Small intestine (tissue), 7 donors: Measurements from ENCODE around the gene LAIR1. TPM values are rescaled to one million over a fixed set of nuclear protein-coding genes. Genes with fewer than 3 reads are reported as not detected.

Experiments
- DNase-seq, 2 donors: peaks; one replicate each; pipeline versions ENCODE4 v3.0.0 to v3.0.0-alpha.2; 2013
- FAIRE-seq: peaks from 2 replicates; lab custom pipeline; 2012; peaks lifted over from hg19 to GRCh38; lab: Jason Lieb, UNC
- H3K27ac ChIP-seq, 3 donors: one replicate each; pipeline ENCODE4 v1.5.1; 2013; ENCODE audit warnings: low read length in 2 of 3, mild to moderate bottlenecking in 2 of 3, control low read depth in 1 of 3, inconsistent platforms in 1 of 3, low read depth in 1 of 3, moderate library complexity in 1 of 3
- H3K27me3 ChIP-seq, 3 donors: one replicate each; pipeline ENCODE4 v1.6.1; 2013; ENCODE audit warnings: low read length in 3 of 3, inconsistent platforms in 1 of 3; ENCODE audit not compliant: control insufficient read depth in 3 of 3, insufficient read depth in 3 of 3
- H3K36me3 ChIP-seq, 3 donors: one replicate each; pipeline ENCODE4 v1.6.1; 2013; ENCODE audit warnings: low read length in 3 of 3, inconsistent platforms in 1 of 3, low read depth in 1 of 3, mild to moderate bottlenecking in 1 of 3, moderate library complexity in 1 of 3; ENCODE audit not compliant: control insufficient read depth in 3 of 3, insufficient read depth in 2 of 3
- H3K4me1 ChIP-seq, 3 donors: one replicate each; pipeline ENCODE4 v1.6.1; 2013; ENCODE audit warnings: low read length in 2 of 3, inconsistent platforms in 1 of 3, low read depth in 1 of 3, mild to moderate bottlenecking in 1 of 3, moderate library complexity in 1 of 3; ENCODE audit not compliant: control insufficient read depth in 3 of 3, insufficient read depth in 2 of 3
- H3K4me3 ChIP-seq, 3 donors: one replicate each; pipeline ENCODE4 v1.5.1; 2013; ENCODE audit warnings: low read length in 3 of 3, control low read depth in 1 of 3, inconsistent platforms in 1 of 3, low read depth in 1 of 3, mild to moderate bottlenecking in 1 of 3, moderate library complexity in 1 of 3
- H3K9me3 ChIP-seq, 2 donors: one replicate each; pipeline ENCODE4 v1.6.1; 2013; ENCODE audit warnings: low read depth in 1 of 2, low read length in 1 of 2; ENCODE audit not compliant: control insufficient read depth in 2 of 2, insufficient read depth in 1 of 2
- WGBS, 3 donors: extraction: QIAGEN DNeasy Blood & Tissue Kit; methylation state at CpG; one replicate each; pipeline ENCODE4 v1.1.7; 2013; 5-methylcytosine and 5-hydroxymethylcytosine counted together
- polyA plus RNA-seq, 4 donors: library from polyadenylated mRNA; stranded (reverse) in 3 of 4; unstranded in 1 of 4; fragments of 200-250 nt in 3 of 4; fragments of 120-200 nt in 1 of 4; gene quantifications; one replicate each; pipeline versions ENCODE4 v1.2.1 to v1.2.3, GENCODE V29; 2013
- donor health status: healthy with polysubstance abuse.
- donor health status: control.
- donor health status: control.
- donor health status: Bipolar disorder and iron deficiency.
- donor health status: healthy.

Gene LAIR1
- polyA plus RNA-seq, 4 donors, result 2.2 to 10.9 (median 8.9) TPM

GRCh38 chr19:54345938-54346386, 18.8 kb downstream of the LAIR1 start:
- peaks cover 0 to 3% (median 3%) of the 10 kb centered on the region in 3 donors for H3K27me3 ChIP-seq
- H3K9me3 ChIP-seq, result no peaks in the 10 kb centered on the region
- FAIRE-seq (no peak), DNase-seq (no peak)
- H3K36me3 ChIP-seq, result no peaks in the 10 kb centered on the region
- H3K4me3 ChIP-seq, result no peak overlapping the region
- H3K27ac ChIP-seq, result no peak overlapping the region
- 67 to 70% (median 68%) methylated on average over 6 of the region's 6 CpGs for WGBS, 3 donors
- no peaks in the 10 kb centered on the region for H3K4me1 ChIP-seq

DNA sequence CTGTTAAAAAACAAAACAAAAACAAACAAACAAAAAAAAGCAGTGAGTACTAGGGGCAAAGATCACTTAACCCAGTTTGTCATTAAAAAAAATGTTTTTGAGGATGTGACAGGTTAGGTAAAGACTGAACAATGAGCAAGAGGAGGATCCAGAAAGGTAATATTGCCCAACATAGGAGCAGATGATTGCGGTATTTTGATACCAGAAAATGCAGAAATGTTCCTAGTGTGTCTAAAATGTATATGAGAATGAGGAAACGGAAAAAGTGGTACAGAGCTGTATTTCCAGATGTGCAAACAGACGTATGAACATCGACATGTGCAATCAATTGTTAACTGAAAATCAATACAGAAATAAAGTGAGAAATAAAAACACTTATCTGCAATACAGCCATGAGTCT, 20.9 kb downstream of the LAIR1 start:
- Histone ChIP-seq H3K27me3 (peaks cover 0 to 3% (median 3%) of the 10 kb centered on the region in 3 donors), H3K4me3 (no peak overlapping the region), H3K27ac (no peak overlapping the region), H3K9me3 (no peaks in the 10 kb centered on the region), H3K4me1 (no peaks in the 10 kb centered on the region), H3K36me3 (no peaks in the 10 kb centered on the region)
- WGBS, 3 donors, result 52 to 67% (median 65%) methylated on average over 4 of the region's 4 CpGs
- no peak for FAIRE-seq
- no peak for DNase-seq

DNA sequence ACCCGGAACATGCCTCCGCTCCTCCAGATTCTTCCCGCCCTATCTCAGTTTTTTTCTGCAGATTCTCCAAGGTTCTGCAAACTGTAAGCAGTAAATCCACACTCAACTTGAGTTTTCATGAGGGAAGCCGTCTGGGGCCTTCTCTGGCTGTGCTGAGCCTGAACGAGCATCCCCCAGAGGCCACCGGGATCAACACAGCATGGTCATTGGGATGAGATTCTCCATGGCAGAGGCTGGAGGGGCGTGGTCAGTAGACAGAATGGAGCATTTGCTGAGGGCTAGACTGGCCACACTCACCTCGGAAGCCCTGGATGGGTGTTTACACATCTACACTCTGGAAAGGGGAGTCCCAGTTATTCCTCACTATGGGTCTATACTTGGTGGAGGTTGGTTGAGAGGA, 23.4 kb downstream of the LAIR1 start:
- Histone ChIP-seq H3K27me3 (peaks cover 0 to 3% (median 0%) of the 10 kb centered on the region in 3 donors), H3K27ac (no peak overlapping the region), H3K9me3 (no peaks in the 10 kb centered on the region), H3K4me1 (no peaks in the 10 kb centered on the region), H3K4me3 (no peak overlapping the region), H3K36me3 (no peaks in the 10 kb centered on the region)
- DNase-seq, result no peak
- WGBS, 3 donors, result 67 to 70% (median 69%) methylated on average over 8 of the region's 8 CpGs
- no peak for FAIRE-seq

DNA sequence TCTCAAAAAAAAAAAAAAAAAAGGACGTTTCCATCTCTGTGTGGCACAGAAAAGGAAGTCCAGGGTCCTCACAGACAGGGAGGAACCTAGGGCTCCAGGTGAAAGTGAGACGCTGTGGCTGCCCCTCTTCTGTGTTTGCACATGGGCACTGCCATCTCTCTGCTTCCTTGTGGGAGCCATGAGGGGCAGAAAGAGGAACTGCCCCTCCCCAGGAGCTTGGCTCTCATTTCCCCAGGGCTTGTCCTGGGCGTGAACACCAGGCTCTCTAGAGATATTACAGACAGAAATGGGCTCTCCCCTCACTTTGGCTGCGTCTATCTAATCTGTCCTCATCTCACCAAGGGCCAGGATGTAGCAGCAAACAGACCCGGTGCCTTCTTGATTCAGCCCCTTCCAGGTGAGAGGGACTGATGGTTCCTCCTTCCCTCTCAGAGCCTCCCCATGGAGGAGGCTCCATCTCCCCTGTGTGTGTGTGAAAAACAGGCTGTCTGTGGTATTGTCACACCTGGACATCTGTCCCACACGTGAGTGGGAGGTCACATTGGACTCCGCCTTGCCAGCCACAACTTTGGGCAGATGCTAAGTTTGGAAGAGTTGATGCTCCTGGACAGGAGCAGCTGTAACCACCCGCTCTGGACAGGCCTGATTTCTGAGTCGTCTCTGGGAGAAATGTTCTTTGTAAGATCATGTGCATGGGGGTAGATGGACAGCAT, 24.9 kb downstream of the LAIR1 start:
- no peaks in the 10 kb centered on the region for H3K9me3 ChIP-seq
- no peak overlapping the region for H3K27ac ChIP-seq
- H3K27me3 ChIP-seq, result no peaks in the 10 kb centered on the region
- H3K4me1 ChIP-seq, result no peaks in the 10 kb centered on the region
- FAIRE-seq, result no peak
- H3K4me3 ChIP-seq, result no peak overlapping the region
- DNase-seq, result no peak
- WGBS, 3 donors, result 50 to 54% (median 53%) methylated on average over 8 to 9 of the region's 9 CpGs
- H3K36me3 ChIP-seq, result no peaks in the 10 kb centered on the region

- Histone ChIP-seq H3K36me3 (no peaks in the 10 kb centered on the region), H3K27me3 (no peaks in the 10 kb centered on the region), H3K4me3 (no peak overlapping the region), H3K4me1 (no peaks in the 10 kb centered on the region), H3K9me3 (no peaks in the 10 kb centered on the region), H3K27ac (no peak overlapping the region)
- no peak for DNase-seq
- FAIRE-seq, result no peak
- WGBS, 3 donors, result 71 to 79% (median 78%) methylated on average over 6 of the region's 6 CpGs
These were observed 26.2 kb downstream of the LAIR1 start for GRCh38 chr19:54338521-54338920.

DNA sequence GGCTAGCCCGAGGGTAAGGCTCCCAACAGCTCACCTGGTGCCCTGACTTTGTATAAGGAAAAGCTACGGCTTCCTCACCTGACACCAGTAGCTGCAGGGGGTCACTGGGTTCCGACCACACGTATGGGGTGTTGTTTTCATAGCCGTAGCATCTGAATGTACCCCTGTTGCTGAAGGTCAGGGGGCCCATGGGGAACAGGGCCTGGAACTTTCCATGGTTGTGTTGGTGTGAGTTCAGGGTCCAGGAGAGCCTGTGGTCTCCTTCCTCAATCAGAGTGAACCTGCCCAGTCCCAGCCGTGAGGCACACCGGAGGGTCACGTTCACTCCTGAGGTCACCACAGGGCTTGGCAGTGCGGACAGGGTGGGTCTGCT, 26.9 kb downstream of the LAIR1 start:
- Histone ChIP-seq H3K9me3 (no peaks in the 10 kb centered on the region), H3K4me1 (no peaks in the 10 kb centered on the region), H3K27ac (no peak overlapping the region), H3K36me3 (no peaks in the 10 kb centered on the region), H3K4me3 (no peak overlapping the region), H3K27me3 (no peaks in the 10 kb centered on the region)
- FAIRE-seq, result no peak
- 72 to 77% (median 75%) methylated on average over 9 of the region's 9 CpGs for WGBS, 3 donors
- no peak for DNase-seq

- WGBS, 3 donors, result 67 to 80% (median 77%) methylated on average over 33 to 34 of the region's 34 CpGs
- FAIRE-seq, result no peak
These were observed 27.6 kb downstream of the LAIR1 start for GRCh38 chr19:54336893-54337857.

DNA sequence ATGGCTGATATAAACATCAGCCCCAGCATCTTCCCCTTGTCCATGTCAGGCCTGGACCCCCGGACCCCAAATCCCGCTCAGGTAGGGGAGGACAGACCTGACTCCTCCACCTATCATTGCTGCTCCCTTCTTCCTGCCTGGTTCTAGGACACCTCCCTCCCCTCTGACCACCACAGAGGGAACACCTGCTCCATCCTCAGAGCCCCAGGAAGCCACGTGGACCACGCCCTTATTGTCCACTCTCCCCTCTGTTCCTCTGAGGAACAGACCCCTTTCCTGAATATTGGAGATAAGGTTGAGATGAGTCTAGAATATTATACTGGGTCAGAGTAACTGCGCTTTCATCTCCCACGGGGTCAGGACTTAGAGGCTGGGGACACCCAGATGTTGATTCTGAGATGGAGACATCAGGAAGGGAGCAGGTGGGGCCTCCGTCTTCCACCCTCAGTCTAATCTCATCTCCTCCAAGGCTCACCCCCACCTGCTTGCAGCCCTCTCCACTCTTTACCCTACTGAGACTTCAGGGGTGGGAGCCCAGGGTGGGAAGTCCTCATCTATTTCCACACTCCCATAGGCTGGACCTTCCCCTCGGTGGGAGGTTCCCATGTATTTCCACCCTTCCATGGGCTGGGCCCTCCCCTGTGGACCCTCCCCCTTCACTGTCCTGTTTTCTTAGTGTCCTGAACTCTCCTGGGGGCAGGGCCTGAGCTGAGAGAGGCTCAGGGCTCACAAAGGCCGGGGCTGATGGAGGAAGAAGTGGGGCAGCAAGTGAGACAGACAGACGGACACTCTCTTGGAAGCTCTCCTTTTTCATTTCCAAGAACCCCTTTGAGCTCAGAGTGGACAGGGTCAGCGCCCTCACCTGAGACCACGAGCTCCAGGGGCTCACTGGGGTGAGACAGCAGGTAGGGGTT, 28.5 kb downstream of the LAIR1 start:
- DNase-seq (no peak), FAIRE-seq (no peak)
- peaks cover 0 to 2% (median 0%) of the 10 kb centered on the region in 3 donors for H3K27me3 ChIP-seq
- WGBS, 3 donors, result 57 to 74% (median 62%) methylated on average over 12 of the region's 12 CpGs
- no peaks in the 10 kb centered on the region for H3K36me3 ChIP-seq
- no peak overlapping the region for H3K27ac ChIP-seq
- no peaks in the 10 kb centered on the region for H3K9me3 ChIP-seq
- no peaks in the 10 kb centered on the region for H3K4me1 ChIP-seq
- no peak overlapping the region for H3K4me3 ChIP-seq

More at GRCh38 chr19:54336893-54337857, 27.6 kb downstream of the LAIR1 start:
- H3K9me3 ChIP-seq, result no peaks in the 10 kb centered on the region
- H3K36me3 ChIP-seq, result no peaks in the 10 kb centered on the region
- H3K27me3 ChIP-seq, result no peaks in the 10 kb centered on the region
- no peak overlapping the region for H3K27ac ChIP-seq
- H3K4me3 ChIP-seq, result no peak overlapping the region
- no peak for DNase-seq
- no peaks in the 10 kb centered on the region for H3K4me1 ChIP-seq
